Ascending aorta (tissue), 2 donors: Measurements from ENCODE around the gene MYDGF. TPM values are rescaled to one million over a fixed set of nuclear protein-coding genes. Genes with fewer than 3 reads are reported as not detected.

Experiments used
- DNase-seq, 2 donors: peaks; one replicate each; pipeline ENCODE4 v3.0.0-alpha.2; 2019; ENCODE audit warnings: low spot score in 2 of 2
- H3K27ac ChIP-seq, 2 donors: fragments of 200-600 bp; sonication (generic); one replicate each; pipeline ENCODE4 v1.5.1; 2016 to 2017; ENCODE audit warnings: mild to moderate bottlenecking in 1 of 2
- H3K27me3 ChIP-seq: fragments of 200-600 bp; sonication (generic); one replicate; pipeline ENCODE4 v1.5.1; 2017
- H3K36me3 ChIP-seq, 2 donors: fragments of 200-600 bp; sonication (generic); one replicate each; pipeline ENCODE4 v1.5.1; 2016
- H3K4me1 ChIP-seq, 2 donors: fragments of 200-600 bp; sonication (generic); one replicate each; pipeline ENCODE4 v1.5.1; 2016 to 2017; ENCODE audit warnings: mild to moderate bottlenecking in 1 of 2
- H3K4me3 ChIP-seq, 2 donors: fragments of 200-600 bp; sonication (generic); one replicate each; pipeline ENCODE4 v1.5.1; 2016 to 2017; ENCODE audit warnings: mild to moderate bottlenecking in 1 of 2
- H3K9me3 ChIP-seq, 2 donors: fragments of 200-600 bp; sonication (generic); one replicate each; pipeline ENCODE4 v1.5.1; 2016
- intact Hi-C: fragments of 100-400 bp; cut with DNase I; formaldehyde crosslinking; loops from one replicate; pipeline ENCODE4 v1.15.1; 2023
- total RNA-seq: library from RNA; depleted of rRNA; stranded (reverse); fragments of >200 nt; gene quantifications from one replicate; pipeline ENCODE4 v1.1.0, GENCODE V29; 2016
- TF ChIP-seq, protein P1 (sequence below), 3 experiments: fragments of 200-600 bp in 2 of 3; fragments of 450-650 bp in 1 of 3; sonication (generic) in 2 of 3; IDR thresholded peaks; one replicate each; pipeline ENCODE4 v1.5.1; 2016 to 2019; ENCODE audit warnings: antibody characterized with exemption in 3 of 3, mild to moderate bottlenecking in 1 of 3, moderate library complexity in 1 of 3

Gene MYDGF
- total RNA-seq, 1 donor from 2014 or later, result 49.0 TPM

DNA sequence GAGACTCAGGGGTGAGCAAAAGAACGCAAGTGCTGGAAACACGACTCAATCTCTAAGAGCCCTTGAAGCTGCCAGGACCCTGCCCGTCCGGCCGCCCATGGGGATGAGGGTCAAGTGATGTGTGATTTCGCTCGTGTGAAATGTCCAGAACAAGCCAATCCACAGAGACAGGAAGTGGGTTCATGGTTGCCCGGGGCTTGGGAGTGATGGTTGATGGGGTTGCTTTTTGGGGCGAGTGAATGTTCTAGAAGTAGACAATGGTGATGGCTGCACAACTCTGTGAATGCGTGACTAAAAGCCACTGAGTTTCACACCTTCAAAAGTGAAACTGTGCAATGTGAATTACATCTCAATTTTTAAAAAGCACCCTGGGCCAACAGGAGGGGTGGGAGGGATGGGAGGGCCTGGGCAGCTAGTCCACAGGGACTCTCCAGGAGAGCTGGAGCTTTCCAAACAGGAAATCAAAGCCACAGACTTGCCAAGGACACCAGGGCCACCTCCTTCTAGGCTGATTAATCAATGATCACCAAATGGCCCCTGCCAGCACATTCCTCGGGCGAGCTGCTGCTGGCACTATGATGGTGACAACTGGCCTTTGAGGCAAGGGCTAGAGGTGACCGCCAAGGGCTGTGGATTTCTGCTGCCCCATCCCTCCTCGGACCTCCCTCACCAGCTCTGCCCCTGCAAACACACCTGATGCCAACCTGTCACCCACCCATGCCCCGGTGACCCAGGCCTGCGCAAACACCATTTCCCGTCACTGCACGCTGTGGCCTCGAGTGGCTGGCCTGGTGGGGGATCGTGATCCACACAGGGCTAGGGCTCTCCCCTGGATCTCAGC, 39.5 kb upstream of the MYDGF start:
- intact Hi-C loops, result no loop called here
- peaks cover 21 to 58% of the 10 kb centered on the region in 2 donors for H3K36me3 ChIP-seq
- H3K27me3 ChIP-seq, result no peaks in the 10 kb centered on the region
- H3K4me1 ChIP-seq, result peaks cover 27 to 44% of the 10 kb centered on the region in 2 donors
- TF ChIP-seq, protein P1, sequence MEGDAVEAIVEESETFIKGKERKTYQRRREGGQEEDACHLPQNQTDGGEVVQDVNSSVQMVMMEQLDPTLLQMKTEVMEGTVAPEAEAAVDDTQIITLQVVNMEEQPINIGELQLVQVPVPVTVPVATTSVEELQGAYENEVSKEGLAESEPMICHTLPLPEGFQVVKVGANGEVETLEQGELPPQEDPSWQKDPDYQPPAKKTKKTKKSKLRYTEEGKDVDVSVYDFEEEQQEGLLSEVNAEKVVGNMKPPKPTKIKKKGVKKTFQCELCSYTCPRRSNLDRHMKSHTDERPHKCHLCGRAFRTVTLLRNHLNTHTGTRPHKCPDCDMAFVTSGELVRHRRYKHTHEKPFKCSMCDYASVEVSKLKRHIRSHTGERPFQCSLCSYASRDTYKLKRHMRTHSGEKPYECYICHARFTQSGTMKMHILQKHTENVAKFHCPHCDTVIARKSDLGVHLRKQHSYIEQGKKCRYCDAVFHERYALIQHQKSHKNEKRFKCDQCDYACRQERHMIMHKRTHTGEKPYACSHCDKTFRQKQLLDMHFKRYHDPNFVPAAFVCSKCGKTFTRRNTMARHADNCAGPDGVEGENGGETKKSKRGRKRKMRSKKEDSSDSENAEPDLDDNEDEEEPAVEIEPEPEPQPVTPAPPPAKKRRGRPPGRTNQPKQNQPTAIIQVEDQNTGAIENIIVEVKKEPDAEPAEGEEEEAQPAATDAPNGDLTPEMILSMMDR (IDR thresholded peaks at IDR 0.05), result no peak
- peak in 1 of 2 donors; percentile 76 for DNase-seq
- H3K27ac ChIP-seq, result peak overlapping the region; percentile 78 to 80
- H3K9me3 ChIP-seq, result no peaks in the 10 kb centered on the region
- H3K4me3 ChIP-seq, result peak overlapping the region in 1 of 2 donors; percentile 6

DNA sequence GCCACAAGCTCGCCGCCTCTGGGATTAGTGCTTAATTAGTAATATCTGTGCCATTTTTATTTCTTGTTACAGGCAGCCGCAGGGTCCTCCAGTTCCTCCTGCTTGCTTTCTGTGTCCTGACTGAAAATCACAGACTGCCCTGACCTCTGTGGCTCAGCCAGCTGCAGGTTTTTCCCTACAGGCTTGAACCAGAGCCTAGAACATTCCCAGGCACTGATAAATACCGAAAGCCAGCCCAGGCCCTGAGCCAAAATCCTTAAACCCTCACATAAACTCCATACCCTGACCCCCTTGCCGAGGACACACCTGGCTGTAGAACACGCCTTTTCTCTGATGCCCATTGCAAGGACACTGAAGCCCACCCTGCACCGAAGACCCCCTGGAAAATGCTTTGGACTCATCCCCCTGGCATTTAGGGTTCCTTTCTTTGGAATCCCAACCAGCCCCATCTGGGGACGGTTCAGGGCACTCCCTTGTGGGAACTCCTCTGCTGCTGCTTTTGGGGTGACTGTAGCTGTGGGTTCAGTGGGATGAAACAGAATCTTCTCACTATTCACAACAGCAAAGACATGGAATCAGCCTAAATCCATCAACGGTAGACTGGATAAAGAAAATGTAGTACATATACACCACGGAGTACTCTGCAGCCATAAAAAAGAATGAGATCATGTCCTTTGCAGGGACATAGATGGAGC, 38.0 kb upstream of the MYDGF start:
- TF ChIP-seq, protein P1 (IDR thresholded peaks at IDR 0.05), result no peak
- H3K9me3 ChIP-seq, result no peaks in the 10 kb centered on the region
- peaks cover 33 to 59% of the 10 kb centered on the region in 2 donors for H3K36me3 ChIP-seq
- peaks cover 27 to 34% of the 10 kb centered on the region in 2 donors for H3K4me1 ChIP-seq
- H3K4me3 ChIP-seq, result peak overlapping the region in 1 of 2 donors; percentile 28
- DNase-seq, result peak in 1 of 2 donors; percentile 73
- peak overlapping the region; percentile 76 to 80 for H3K27ac ChIP-seq
- intact Hi-C loops, result no loop called here
- no peaks in the 10 kb centered on the region for H3K27me3 ChIP-seq

GRCh38 chr19:4707322-4707721, 37.2 kb upstream of the MYDGF start:
- intact Hi-C loops, result no loop called here
- Histone ChIP-seq H3K4me3 (no peak overlapping the region), H3K36me3 (peaks cover 33 to 59% of the 10 kb centered on the region in 2 donors), H3K27ac (peak overlapping the region; percentile 76 to 80), H3K9me3 (no peaks in the 10 kb centered on the region), H3K4me1 (peaks cover 27 to 33% of the 10 kb centered on the region in 2 donors), H3K27me3 (no peaks in the 10 kb centered on the region)
- no peak for DNase-seq
- TF ChIP-seq, protein P1 (IDR thresholded peaks at IDR 0.05), result no peak

DNA sequence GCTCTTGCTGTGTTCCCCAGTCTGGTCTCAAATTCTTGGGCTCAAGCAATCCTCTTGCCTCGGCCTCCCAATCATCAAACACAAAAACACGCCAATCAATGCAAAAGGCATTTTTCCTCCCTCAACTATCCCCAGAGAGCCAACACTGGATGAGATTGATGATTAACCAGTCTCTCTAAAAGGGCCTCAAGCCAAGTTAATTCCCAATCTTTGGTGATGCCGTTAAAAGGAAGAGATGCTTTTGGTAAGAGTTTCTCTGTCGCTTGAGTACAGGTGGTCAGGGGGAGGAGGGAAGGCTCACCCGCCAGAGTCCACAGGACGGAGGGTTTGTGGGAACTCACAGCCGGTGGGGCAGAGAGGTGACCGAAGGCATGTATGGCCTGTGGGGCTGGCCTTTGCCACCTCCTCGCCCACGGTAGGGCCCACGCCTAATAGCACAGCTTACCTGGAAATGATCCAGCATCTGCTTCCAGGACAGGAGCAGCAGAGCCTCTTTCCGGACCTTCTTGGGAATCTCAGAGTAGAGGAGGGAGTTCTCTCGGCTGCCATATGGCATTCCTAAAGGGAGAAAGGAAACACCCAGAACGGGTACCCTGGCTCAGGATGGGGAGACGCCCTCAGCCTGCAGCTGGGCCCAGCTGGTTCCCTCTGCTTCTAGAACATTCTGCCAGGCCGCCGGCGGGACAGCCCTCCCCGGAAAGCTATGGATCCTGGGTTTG, 35.4 kb upstream of the MYDGF start:
- intact Hi-C loops, result no loop called here
- Histone ChIP-seq H3K4me1 (peaks cover 27 to 33% of the 10 kb centered on the region in 2 donors), H3K27me3 (no peaks in the 10 kb centered on the region), H3K4me3 (no peak overlapping the region), H3K27ac (no peak overlapping the region), H3K36me3 (peaks cover 44 to 62% of the 10 kb centered on the region in 2 donors), H3K9me3 (no peaks in the 10 kb centered on the region)
- TF ChIP-seq, protein P1 (IDR thresholded peaks at IDR 0.05), result no peak
- DNase-seq, result no peak

DNA sequence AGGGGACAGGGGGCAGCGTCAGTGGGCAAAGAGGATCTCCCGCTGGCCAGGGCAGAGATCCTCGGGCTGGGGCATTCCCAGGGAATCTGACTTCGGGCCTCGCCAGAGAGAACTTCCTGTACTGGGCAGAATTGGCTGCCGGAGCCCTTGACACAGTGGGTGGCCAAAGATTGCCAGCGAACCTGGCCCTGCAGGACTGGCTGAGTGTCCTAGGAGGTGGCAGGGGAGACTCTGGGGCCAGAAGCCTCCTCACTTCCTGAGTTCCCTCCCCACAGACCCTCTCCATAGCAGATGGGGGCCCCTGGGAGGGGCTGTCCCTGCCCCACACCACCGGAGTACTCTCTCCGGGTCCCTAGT, 34.2 kb upstream of the MYDGF start:
- Histone ChIP-seq H3K36me3 (peaks cover 54 to 67% of the 10 kb centered on the region in 2 donors), H3K9me3 (no peaks in the 10 kb centered on the region), H3K27me3 (no peaks in the 10 kb centered on the region), H3K4me1 (peaks cover 17 to 22% of the 10 kb centered on the region in 2 donors), H3K4me3 (no peak overlapping the region), H3K27ac (no peak overlapping the region)
- TF ChIP-seq, protein P1 (IDR thresholded peaks at IDR 0.05), result no peak
- DNase-seq, result no peak
- intact Hi-C loops, result no loop called here
